Mesenteric fat pad (tissue), 1 donor: Measurements from ENCODE around the gene TSFM. TPM values are rescaled to one million over a fixed set of nuclear protein-coding genes. Genes with fewer than 3 reads are reported as not detected.

Experiments used
- DNase-seq: peaks from one replicate; pipeline ENCODE4 v3.0.0-alpha.2; 2020; ENCODE audit warnings: low spot score
- long read RNA-seq: library from polyadenylated mRNA; unstranded; transcript quantifications from one replicate; pipeline ENCODE4 v2.0.0, GENCODE V29; 2020
- total RNA-seq: library from RNA; stranded (reverse); fragmentation: NEBNext Ultra II Directional; extraction: Animal tissue kit (Norgen Biotek cat#: 25700); gene quantifications from one replicate; pipeline ENCODE4 v1.2.1, GENCODE V29; 2021
- donor health status: DM: yes; HTN: yes; CAD: no.

Gene TSFM
- 32.7 TPM for total RNA-seq
- long read RNA-seq, transcript TSFM-204 (6 exons, 2,192 nt): major isoform, 43 of 57 reads
- long read RNA-seq, partial matches to known transcripts: 1 of 57 reads
- long read RNA-seq, other reads (novel, unspliced or antisense): 8 of 57 reads

- DNase-seq: peak; percentile 98
These were observed at the start of gene TSFM for GRCh38 chr12:57782608-57783465. TSS of gene TSFM (plus strand) at chr12:57782787. CDS start at chr12:57782802, 15 bp downstream.

GRCh38 chr12:57733928-57734327 is 48.7 kb upstream of the TSFM start:
- no peak for DNase-seq

- no peak for DNase-seq
These were observed 48.0 kb upstream of the TSFM start for GRCh38 chr12:57734591-57734990.

GRCh38 chr12:57735198-57735855 is 47.3 kb upstream of the TSFM start:
- DNase-seq: no peak

GRCh38 chr12:57735952-57736740 is 46.4 kb upstream of the TSFM start:
- no peak for DNase-seq

GRCh38 chr12:57736741-57737466 is 45.7 kb upstream of the TSFM start:
- no peak for DNase-seq

GRCh38 chr12:57737467-57738460 is 44.8 kb upstream of the TSFM start:
- no peak for DNase-seq

GRCh38 chr12:57738661-57739237 is 43.8 kb upstream of the TSFM start, which contains the start of gene AGAP2:
TSS of gene AGAP2 (minus strand) at chr12:57738742. CDS start at chr12:57738246, 496 bp downstream.
- DNase-seq: no peak

GRCh38 chr12:57739387-57739786 is 43.2 kb upstream of the TSFM start:
- DNase-seq: no peak

- no peak for DNase-seq
These were observed 42.6 kb upstream of the TSFM start for GRCh38 chr12:57739914-57740538.

- no peak for DNase-seq
These were observed 41.8 kb upstream of the TSFM start for GRCh38 chr12:57740656-57741412.

GRCh38 chr12:57741413-57741789 is 41.2 kb upstream of the TSFM start:
- no peak for DNase-seq

GRCh38 chr12:57741844-57742738 is 40.5 kb upstream of the TSFM start:
- no peak for DNase-seq

GRCh38 chr12:57743769-57744168 is 38.8 kb upstream of the TSFM start:
- no peak for DNase-seq

- no peak for DNase-seq
These were observed 38.3 kb upstream of the TSFM start for GRCh38 chr12:57744194-57744776.

GRCh38 chr12:57744777-57745484 is 37.7 kb upstream of the TSFM start, which contains the start of gene TSPAN31:
TSS of gene TSPAN31 (plus strand) at chr12:57745039. CDS start at chr12:57745155, 116 bp downstream.
- DNase-seq: peak; percentile 96
